ENCODE measurements around the gene FBXO8. TPM values are rescaled to one million over a fixed set of nuclear protein-coding genes. Genes with fewer than 3 reads are reported as not detected.

The FBXO8 gene
- total RNA-seq, 1 experiment from 2014 or later, result 7.5 TPM

GRCh38 chr4:174324725-174325124 lies 41.3 kb upstream of the FBXO8 start:
- Mint-ChIP-seq H3K9me3 (no peaks in the 10 kb centered on the region), H3K27ac (no peak overlapping the region), H3K27me3 (ENCODE audit: low read depth) (no peaks in the 10 kb centered on the region), H3K36me3 (no peaks in the 10 kb centered on the region), H3K4me3 (no peak overlapping the region), H3K4me1 (no peaks in the 10 kb centered on the region)
- POLR2A ChIA-PET, result interaction anchor here (0.6 kb wide), 1 partner anchor 812 kb away, joined by 3 read pairs; no protein-coding TSS in a partner anchor
- CTCF ChIA-PET, result no interaction called here
- DNase-seq (ENCODE audit: low spot score) (no peak), ATAC-seq (no peak)
- TF ChIP-seq ZNF263 (CRISPR knock-in tag; IDR thresholded peaks at IDR 0.05; ENCODE audit: low read depth) (no peak), JUN (CRISPR knock-in tag; IDR thresholded peaks at IDR 0.05) (no peak), ZNF121 (CRISPR knock-in tag; IDR thresholded peaks at IDR 0.05) (no peak), TEAD4 (CRISPR knock-in tag; IDR thresholded peaks at IDR 0.05) (no peak), FOXJ3 (CRISPR knock-in tag; IDR thresholded peaks at IDR 0.05; ENCODE audit: borderline replicate concordance) (no peak), CDX4 (CRISPR knock-in tag; IDR thresholded peaks at IDR 0.05; ENCODE audit: borderline replicate concordance) (no peak), ZBTB43 (CRISPR knock-in tag; IDR thresholded peaks at IDR 0.05) (no peak), HMGA2 (CRISPR knock-in tag; IDR thresholded peaks at IDR 0.05) (no peak), PREB (CRISPR knock-in tag; IDR thresholded peaks at IDR 0.05; ENCODE audit: borderline replicate concordance) (no peak), ZNF416 (CRISPR knock-in tag; IDR thresholded peaks at IDR 0.05) (no peak), IRF2 (CRISPR knock-in tag; IDR thresholded peaks at IDR 0.05; ENCODE audit: borderline replicate concordance, low read depth) (no peak), GABPB1 (CRISPR knock-in tag; IDR thresholded peaks at IDR 0.05) (no peak), MAX (CRISPR knock-in tag; IDR thresholded peaks at IDR 0.05) (no peak), PRRX2 (CRISPR knock-in tag; IDR thresholded peaks at IDR 0.05) (no peak), GTF2I (CRISPR knock-in tag; conservative IDR thresholded peaks at IDR 0.05) (no peak)
- TF ChIP-seq, protein P1, sequence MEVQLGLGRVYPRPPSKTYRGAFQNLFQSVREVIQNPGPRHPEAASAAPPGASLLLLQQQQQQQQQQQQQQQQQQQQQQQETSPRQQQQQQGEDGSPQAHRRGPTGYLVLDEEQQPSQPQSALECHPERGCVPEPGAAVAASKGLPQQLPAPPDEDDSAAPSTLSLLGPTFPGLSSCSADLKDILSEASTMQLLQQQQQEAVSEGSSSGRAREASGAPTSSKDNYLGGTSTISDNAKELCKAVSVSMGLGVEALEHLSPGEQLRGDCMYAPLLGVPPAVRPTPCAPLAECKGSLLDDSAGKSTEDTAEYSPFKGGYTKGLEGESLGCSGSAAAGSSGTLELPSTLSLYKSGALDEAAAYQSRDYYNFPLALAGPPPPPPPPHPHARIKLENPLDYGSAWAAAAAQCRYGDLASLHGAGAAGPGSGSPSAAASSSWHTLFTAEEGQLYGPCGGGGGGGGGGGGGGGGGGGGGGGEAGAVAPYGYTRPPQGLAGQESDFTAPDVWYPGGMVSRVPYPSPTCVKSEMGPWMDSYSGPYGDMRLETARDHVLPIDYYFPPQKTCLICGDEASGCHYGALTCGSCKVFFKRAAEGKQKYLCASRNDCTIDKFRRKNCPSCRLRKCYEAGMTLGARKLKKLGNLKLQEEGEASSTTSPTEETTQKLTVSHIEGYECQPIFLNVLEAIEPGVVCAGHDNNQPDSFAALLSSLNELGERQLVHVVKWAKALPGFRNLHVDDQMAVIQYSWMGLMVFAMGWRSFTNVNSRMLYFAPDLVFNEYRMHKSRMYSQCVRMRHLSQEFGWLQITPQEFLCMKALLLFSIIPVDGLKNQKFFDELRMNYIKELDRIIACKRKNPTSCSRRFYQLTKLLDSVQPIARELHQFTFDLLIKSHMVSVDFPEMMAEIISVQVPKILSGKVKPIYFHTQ (CRISPR knock-in tag; IDR thresholded peaks at IDR 0.05), result no peak
- TF ChIP-seq, protein P2, sequence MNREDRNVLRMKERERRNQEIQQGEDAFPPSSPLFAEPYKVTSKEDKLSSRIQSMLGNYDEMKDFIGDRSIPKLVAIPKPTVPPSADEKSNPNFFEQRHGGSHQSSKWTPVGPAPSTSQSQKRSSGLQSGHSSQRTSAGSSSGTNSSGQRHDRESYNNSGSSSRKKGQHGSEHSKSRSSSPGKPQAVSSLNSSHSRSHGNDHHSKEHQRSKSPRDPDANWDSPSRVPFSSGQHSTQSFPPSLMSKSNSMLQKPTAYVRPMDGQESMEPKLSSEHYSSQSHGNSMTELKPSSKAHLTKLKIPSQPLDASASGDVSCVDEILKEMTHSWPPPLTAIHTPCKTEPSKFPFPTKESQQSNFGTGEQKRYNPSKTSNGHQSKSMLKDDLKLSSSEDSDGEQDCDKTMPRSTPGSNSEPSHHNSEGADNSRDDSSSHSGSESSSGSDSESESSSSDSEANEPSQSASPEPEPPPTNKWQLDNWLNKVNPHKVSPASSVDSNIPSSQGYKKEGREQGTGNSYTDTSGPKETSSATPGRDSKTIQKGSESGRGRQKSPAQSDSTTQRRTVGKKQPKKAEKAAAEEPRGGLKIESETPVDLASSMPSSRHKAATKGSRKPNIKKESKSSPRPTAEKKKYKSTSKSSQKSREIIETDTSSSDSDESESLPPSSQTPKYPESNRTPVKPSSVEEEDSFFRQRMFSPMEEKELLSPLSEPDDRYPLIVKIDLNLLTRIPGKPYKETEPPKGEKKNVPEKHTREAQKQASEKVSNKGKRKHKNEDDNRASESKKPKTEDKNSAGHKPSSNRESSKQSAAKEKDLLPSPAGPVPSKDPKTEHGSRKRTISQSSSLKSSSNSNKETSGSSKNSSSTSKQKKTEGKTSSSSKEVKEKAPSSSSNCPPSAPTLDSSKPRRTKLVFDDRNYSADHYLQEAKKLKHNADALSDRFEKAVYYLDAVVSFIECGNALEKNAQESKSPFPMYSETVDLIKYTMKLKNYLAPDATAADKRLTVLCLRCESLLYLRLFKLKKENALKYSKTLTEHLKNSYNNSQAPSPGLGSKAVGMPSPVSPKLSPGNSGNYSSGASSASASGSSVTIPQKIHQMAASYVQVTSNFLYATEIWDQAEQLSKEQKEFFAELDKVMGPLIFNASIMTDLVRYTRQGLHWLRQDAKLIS (CRISPR knock-in tag; IDR thresholded peaks at IDR 0.05; ENCODE audit: borderline replicate concordance), result no peak
- TF ChIP-seq, protein P3, sequence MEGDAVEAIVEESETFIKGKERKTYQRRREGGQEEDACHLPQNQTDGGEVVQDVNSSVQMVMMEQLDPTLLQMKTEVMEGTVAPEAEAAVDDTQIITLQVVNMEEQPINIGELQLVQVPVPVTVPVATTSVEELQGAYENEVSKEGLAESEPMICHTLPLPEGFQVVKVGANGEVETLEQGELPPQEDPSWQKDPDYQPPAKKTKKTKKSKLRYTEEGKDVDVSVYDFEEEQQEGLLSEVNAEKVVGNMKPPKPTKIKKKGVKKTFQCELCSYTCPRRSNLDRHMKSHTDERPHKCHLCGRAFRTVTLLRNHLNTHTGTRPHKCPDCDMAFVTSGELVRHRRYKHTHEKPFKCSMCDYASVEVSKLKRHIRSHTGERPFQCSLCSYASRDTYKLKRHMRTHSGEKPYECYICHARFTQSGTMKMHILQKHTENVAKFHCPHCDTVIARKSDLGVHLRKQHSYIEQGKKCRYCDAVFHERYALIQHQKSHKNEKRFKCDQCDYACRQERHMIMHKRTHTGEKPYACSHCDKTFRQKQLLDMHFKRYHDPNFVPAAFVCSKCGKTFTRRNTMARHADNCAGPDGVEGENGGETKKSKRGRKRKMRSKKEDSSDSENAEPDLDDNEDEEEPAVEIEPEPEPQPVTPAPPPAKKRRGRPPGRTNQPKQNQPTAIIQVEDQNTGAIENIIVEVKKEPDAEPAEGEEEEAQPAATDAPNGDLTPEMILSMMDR (IDR thresholded peaks at IDR 0.05), result no peak

Data from WTC11 (cell line).